OCI-LY7 (cell line): ENCODE results near the gene SDHAF2. TPM values are rescaled to one million over a fixed set of nuclear protein-coding genes. Genes with fewer than 3 reads are reported as not detected.

Experiments used
- BruUV-seq: library from RNA; stranded (reverse); fragments of 400-500 nt; replicated peaks from 2 replicates; lab custom pipeline; 2021; lab: Mats Ljungman, UMichigan
- CTCF ChIA-PET: fragments of 300-600 bp; sonication (Branson Sonifier 250); formaldehyde crosslinking; loops from one replicate; lab custom pipeline; 2022; ENCODE audit warnings: antibody characterized with exemption; ENCODE audit not compliant: unreplicated experiment; lab: Charles Lee
- POLR2A ChIA-PET: fragments of 300-600 bp; sonication (Branson Sonifier 250); formaldehyde crosslinking; loops from one replicate; lab custom pipeline; 2022; ENCODE audit warnings: antibody characterized with exemption; lab: Charles Lee
- DNase-seq: peaks from one replicate; pipeline ENCODE4 v3.0.0-alpha.2; 2015; ENCODE audit warnings: low spot score
- H2AFZ ChIP-seq: fragments of 200-600 bp; sonication (generic), shearing (Covaris generic); 2 replicates; pipeline ENCODE4 v1.6.1; 2014; ENCODE audit warnings: mild to moderate bottlenecking, antibody characterized with exemption, low read length, moderate library complexity
- H3K27ac ChIP-seq: fragments of 200-600 bp; sonication (generic); 2 replicates; pipeline ENCODE4 v1.5.1; 2014; ENCODE audit warnings: mixed run types, low read depth, mild to moderate bottlenecking, moderate library complexity, low read length, inconsistent platforms; ENCODE audit not compliant: poor library complexity, severe bottlenecking
- H3K36me3 ChIP-seq: fragments of 200-600 bp; sonication (generic); 2 replicates; pipeline ENCODE4 v1.6.1; 2014; ENCODE audit warnings: mild to moderate bottlenecking, antibody characterized with exemption, low read length, moderate library complexity, mixed read lengths; ENCODE audit not compliant: insufficient read depth
- H3K4me1 ChIP-seq: fragments of 200-600 bp; sonication (generic); 2 replicates; pipeline ENCODE4 v1.5.1; 2014; ENCODE audit warnings: mild to moderate bottlenecking, low read length; ENCODE audit not compliant: insufficient read depth, poor library complexity, severe bottlenecking
- H3K4me2 ChIP-seq: fragments of 200-600 bp; sonication (generic); 2 replicates; pipeline ENCODE4 v1.6.1; 2014; ENCODE audit warnings: mild to moderate bottlenecking, low read length
- H3K4me3 ChIP-seq: fragments of 200-600 bp; sonication (generic); 2 replicates; pipeline ENCODE4 v1.5.1; 2014; ENCODE audit warnings: mild to moderate bottlenecking, low read depth, low read length; ENCODE audit not compliant: poor library complexity, severe bottlenecking
- H3K79me2 ChIP-seq: fragments of 200-600 bp; sonication (generic); 2 replicates; pipeline ENCODE4 v1.6.1; 2016; ENCODE audit warnings: low read depth, mild to moderate bottlenecking, low read length, moderate library complexity, mixed read lengths; ENCODE audit not compliant: insufficient read depth
- H3K9me2 ChIP-seq: fragments of 200-600 bp; sonication (generic); 2 replicates; pipeline ENCODE4 v1.6.1; 2016; ENCODE audit warnings: mild to moderate bottlenecking, low read length, mixed read lengths; ENCODE audit not compliant: insufficient read depth
- H3K9me3 ChIP-seq: fragments of 200-600 bp; sonication (generic); 2 replicates; pipeline ENCODE4 v1.6.1; 2014; ENCODE audit warnings: mild to moderate bottlenecking, mixed run types, low read length, mixed read lengths
- H4K20me1 ChIP-seq: fragments of 200-600 bp; sonication (generic); 2 replicates; pipeline ENCODE4 v1.6.1; 2014; ENCODE audit warnings: mild to moderate bottlenecking, antibody characterized with exemption, low read length, moderate library complexity, mixed read lengths; ENCODE audit not compliant: insufficient read depth
- EZH2phosphoT487 ChIP-seq: fragments of 200-600 bp; sonication (generic); IDR thresholded peaks from 2 replicates; pipeline ENCODE4 v1.6.1; 2018; ENCODE audit warnings: low read depth, borderline replicate concordance, mild to moderate bottlenecking, mixed run types, antibody characterized with exemption, low read length, moderate library complexity, mixed read lengths
- intact Hi-C: fragments of 100-400 bp; cut with micrococcal nuclease; formaldehyde crosslinking; loops from one replicate; pipeline ENCODE4 v1.10.0; 2022; ENCODE audit not compliant: unreplicated experiment
- total RNA-seq, 2 experiments: library from RNA; depleted of rRNA in 1 of 2; stranded (reverse); fragments of >200 nt in 1 of 2; shearing (Covaris generic) in 1 of 2; gene quantifications; 2 replicates each; pipeline ENCODE4 v1.2.3, GENCODE V29; 2014 to 2022
- TF ChIP-seq, protein P1 (sequence below): fragments of 200-600 bp; sonication (generic); conservative IDR thresholded peaks from 2 replicates; pipeline ENCODE4 v1.5.1; 2014; ENCODE audit warnings: mild to moderate bottlenecking, antibody characterized with exemption, low read length, moderate library complexity, mixed read lengths

The SDHAF2 gene
- total RNA-seq, 2 experiments from 2014 or later, result 28.0 to 40.6 TPM

DNA sequence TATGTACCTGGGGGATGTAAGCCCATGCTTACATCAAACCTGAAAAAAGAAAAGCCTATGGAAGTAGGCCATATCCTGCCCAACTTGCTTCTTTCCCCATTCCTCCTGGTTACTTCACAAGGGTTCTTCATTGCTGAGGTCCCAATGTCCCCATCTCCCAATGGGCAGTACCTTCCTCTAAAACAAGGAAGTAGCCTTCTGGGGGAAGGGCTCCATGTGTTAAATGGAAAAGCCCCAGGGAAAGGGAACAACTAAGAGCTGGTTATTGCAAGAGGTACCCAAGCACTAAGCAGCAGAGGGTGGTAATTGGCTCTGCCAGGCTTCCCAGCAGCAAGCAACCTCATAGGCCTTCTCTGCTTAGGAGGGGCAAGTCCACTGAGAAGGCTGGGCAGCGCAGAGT, 26.3 kb upstream of the SDHAF2 start:
- no peak overlapping the region for H3K4me3 ChIP-seq
- H3K27ac ChIP-seq, result no peak overlapping the region
- ChIA-PET POLR2A (no interaction called here), CTCF (no interaction called here)
- H3K79me2 ChIP-seq, result no peaks in the 10 kb centered on the region
- no peak overlapping the region for H3K4me2 ChIP-seq
- TF ChIP-seq, protein P1, sequence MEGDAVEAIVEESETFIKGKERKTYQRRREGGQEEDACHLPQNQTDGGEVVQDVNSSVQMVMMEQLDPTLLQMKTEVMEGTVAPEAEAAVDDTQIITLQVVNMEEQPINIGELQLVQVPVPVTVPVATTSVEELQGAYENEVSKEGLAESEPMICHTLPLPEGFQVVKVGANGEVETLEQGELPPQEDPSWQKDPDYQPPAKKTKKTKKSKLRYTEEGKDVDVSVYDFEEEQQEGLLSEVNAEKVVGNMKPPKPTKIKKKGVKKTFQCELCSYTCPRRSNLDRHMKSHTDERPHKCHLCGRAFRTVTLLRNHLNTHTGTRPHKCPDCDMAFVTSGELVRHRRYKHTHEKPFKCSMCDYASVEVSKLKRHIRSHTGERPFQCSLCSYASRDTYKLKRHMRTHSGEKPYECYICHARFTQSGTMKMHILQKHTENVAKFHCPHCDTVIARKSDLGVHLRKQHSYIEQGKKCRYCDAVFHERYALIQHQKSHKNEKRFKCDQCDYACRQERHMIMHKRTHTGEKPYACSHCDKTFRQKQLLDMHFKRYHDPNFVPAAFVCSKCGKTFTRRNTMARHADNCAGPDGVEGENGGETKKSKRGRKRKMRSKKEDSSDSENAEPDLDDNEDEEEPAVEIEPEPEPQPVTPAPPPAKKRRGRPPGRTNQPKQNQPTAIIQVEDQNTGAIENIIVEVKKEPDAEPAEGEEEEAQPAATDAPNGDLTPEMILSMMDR, result no peak
- TF ChIP-seq EZH2phosphoT487, result no peak
- peaks cover 80% of the 10 kb centered on the region for H3K36me3 ChIP-seq
- no peaks in the 10 kb centered on the region for H3K9me3 ChIP-seq
- no peaks in the 10 kb centered on the region for H3K4me1 ChIP-seq
- no peak for DNase-seq
- BruUV-seq, result no TSS peak
- H2AFZ ChIP-seq, result no peak overlapping the region
- intact Hi-C loops, result no loop called here
- H4K20me1 ChIP-seq, result peaks cover 6% of the 10 kb centered on the region; the same call in 1 of the 2 replicates
- no peaks in the 10 kb centered on the region for H3K9me2 ChIP-seq

DNA sequence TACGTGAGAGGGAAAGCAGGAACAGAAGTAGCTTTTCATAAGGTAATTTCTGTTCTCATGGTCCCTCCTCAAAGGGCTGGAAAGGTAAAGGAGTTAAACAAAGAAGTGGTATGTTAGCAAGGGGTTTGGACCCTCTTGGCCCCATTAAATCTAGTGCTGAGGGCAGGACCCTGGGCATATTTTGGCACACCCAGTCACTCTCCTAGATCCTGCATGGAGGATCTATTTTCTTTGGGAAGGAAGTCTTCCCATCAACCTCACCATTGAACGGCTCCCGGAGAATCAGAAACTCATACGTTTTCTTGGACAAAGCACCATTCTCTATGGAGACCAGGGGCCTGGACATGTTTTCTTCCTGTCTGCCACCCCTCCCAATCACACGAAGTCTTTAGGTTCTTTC, 25.8 kb upstream of the SDHAF2 start:
- Histone ChIP-seq H3K36me3 (peaks cover 85% of the 10 kb centered on the region), H3K9me3 (no peaks in the 10 kb centered on the region), H3K4me3 (no peak overlapping the region), H3K9me2 (no peaks in the 10 kb centered on the region), H3K4me2 (no peak overlapping the region), H3K4me1 (no peaks in the 10 kb centered on the region), H2AFZ (no peak overlapping the region), H4K20me1 (peaks cover 6% of the 10 kb centered on the region; the same call in 1 of the 2 replicates), H3K79me2 (no peaks in the 10 kb centered on the region), H3K27ac (no peak overlapping the region)
- ChIA-PET CTCF (no interaction called here), POLR2A (no interaction called here)
- DNase-seq, result no peak
- intact Hi-C loops, result no loop called here
- BruUV-seq, result TSS peak; percentile 60
- TF ChIP-seq, protein P1, result no peak
- TF ChIP-seq EZH2phosphoT487, result no peak

DNA sequence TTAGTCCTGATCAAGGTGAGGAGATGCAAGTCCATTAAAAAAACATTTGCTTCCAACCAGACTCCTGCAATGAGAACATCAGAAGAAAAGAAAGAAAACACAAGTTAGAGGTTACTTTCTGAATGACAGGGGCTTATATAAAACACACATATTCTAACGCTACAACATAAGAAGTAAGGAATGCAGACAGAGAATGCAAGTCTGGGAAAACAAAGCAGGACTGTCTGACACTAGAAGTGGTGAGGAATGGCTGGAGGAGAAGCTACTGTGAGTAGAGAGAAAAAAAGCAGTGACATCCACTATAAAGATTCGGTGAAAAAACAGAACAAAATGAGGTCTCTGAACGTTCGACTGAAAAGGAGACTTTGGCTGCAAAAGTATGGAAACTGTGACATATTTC, 25.3 kb upstream of the SDHAF2 start:
- ChIA-PET POLR2A (interaction anchor here (0.6 kb wide), 1 partner anchor 16 kb away, joined by 3 read pairs; no protein-coding TSS in a partner anchor), CTCF (no interaction called here)
- DNase-seq, result no peak
- no peak overlapping the region for H2AFZ ChIP-seq
- no peak overlapping the region for H3K4me3 ChIP-seq
- H3K27ac ChIP-seq, result no peak overlapping the region
- H3K9me2 ChIP-seq, result no peaks in the 10 kb centered on the region
- no TSS peak for BruUV-seq
- H3K36me3 ChIP-seq, result peaks cover 90% of the 10 kb centered on the region
- TF ChIP-seq, protein P1, result no peak
- TF ChIP-seq EZH2phosphoT487, result no peak
- H3K4me1 ChIP-seq, result no peaks in the 10 kb centered on the region
- no peaks in the 10 kb centered on the region for H3K9me3 ChIP-seq
- intact Hi-C loops, result no loop called here
- no peak overlapping the region for H3K4me2 ChIP-seq
- peaks cover 6% of the 10 kb centered on the region; the same call in 1 of the 2 replicates for H4K20me1 ChIP-seq
- H3K79me2 ChIP-seq, result no peaks in the 10 kb centered on the region
